PC-3 (cell line): ENCODE results near the gene OGFOD3.

Experiments
- CTCF ChIP-seq: fragments of 300-600 bp; sonication (generic); conservative IDR thresholded peaks from 2 replicates; pipeline ENCODE4 v1.5.1; 2017; ENCODE audit warnings: antibody characterized with exemption, low read depth, mild to moderate bottlenecking, low read length
- EZH2phosphoT487 ChIP-seq: fragments of 300-600 bp; sonication (generic); IDR thresholded peaks from 2 replicates; pipeline ENCODE4 v1.6.1; 2018; ENCODE audit warnings: mild to moderate bottlenecking, antibody characterized with exemption, low read length, borderline replicate concordance

DNA sequence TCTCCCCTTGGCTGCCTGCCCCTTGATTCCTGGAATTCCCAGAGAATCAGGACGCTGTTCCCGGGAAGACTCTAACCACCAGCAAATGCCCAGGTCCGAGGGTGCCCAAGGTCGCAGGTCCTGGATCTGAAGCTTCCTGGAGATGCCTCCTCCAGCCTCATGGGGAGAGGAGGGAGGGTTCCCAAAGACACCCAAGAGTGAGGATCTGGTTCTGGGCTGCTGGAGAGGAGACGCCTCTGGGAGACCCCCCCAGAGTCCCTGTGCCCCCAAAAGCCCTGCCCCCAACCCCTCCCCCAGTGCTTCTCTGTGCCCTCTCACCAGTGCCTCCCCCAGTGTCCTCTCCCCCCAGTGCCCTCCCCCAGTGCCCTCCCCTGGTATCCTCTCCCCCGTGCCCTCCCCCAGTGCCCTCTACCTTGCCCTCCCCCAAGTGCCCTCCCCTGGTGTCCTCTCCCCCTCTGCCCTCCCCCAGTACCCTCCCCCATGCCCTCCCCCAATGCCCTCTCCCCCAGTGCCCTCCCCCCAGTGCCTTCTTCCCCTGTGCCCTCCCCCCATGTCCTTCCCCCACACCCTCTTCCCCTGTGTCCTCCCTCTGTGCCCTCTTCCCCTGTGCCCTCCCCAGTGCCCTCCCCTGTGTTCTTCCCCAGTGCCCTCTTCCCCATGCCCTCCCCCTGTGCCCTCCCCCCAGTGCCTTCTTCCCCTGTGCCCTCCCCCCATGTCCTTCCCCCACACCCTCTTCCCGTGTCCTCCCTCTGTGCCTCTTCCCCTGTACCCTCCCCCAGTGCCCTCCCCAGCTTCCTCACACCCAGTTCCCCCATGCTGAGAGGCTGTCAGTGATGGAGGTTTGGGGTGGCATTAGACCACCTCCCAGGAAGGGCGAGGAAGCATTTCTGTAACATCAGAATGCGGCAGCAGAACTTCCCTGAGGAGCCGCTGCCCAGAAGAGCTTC lies 78.5 kb downstream of the OGFOD3 start:
- no peak for TF ChIP-seq CTCF
- TF ChIP-seq EZH2phosphoT487 = no peak
